GM12878 (cell line): Measurements from ENCODE around the gene NEDD8.

Source experiments
- EP300 ChIP-seq, 2 experiments: fragments of 150-350 bp in 1 of 2; IDR thresholded peaks; 2 replicates each; pipeline ENCODE4 v1.6.1; 2011 to 2012; ENCODE audit warnings: low read depth in 2 of 2, low read length in 2 of 2, borderline replicate concordance in 1 of 2, improper control_type of control experiment in 1 of 2, inconsistent platforms in 1 of 2; ENCODE audit not compliant: control insufficient read depth in 1 of 2
- JUNB ChIP-seq: IDR thresholded peaks from 2 replicates; pipeline ENCODE4 v1.6.1; 2016; ENCODE audit warnings: antibody characterized with exemption, mild to moderate bottlenecking
- POLR2A ChIP-seq: IDR thresholded peaks from 2 replicates; pipeline ENCODE4 v1.6.1; 2011; ENCODE audit warnings: low read depth, mild to moderate bottlenecking, low read length
- POLR2AphosphoS5 ChIP-seq: IDR thresholded peaks from 2 replicates; pipeline ENCODE4 v1.6.1; 2011; ENCODE audit warnings: mild to moderate bottlenecking, low read length, inconsistent platforms

DNA sequence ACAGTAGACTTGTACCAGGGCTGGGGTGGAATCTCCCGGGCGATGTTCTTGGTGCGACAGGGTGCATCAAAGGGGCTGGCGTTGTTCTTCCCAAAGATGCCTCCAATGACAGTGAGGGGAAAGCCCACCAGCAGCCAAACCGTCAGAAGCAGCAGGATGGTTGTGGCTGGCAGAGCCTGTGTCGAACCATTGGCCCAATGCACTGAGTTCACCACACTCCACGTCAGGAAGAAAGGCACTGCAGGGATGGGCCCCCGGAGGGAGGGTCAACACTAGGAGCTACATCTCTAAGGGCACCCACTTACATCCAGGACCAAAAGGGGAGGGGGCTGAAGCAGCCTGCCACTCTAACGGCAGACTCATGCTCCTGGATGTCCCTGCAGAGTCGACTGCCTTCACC, 41.8 kb downstream of the NEDD8 start:
- TF ChIP-seq JUNB (no peak), POLR2AphosphoS5 (no peak), POLR2A (no peak), EP300 (IDR thresholded peaks at IDR 0.05; ENCODE audit: borderline replicate concordance in 1 of 2, control insufficient read depth in 1 of 2, low read depth in 2 of 2, low read length in 2 of 2) (no peak)
